GM13976 (cell line): Measurements from ENCODE around the gene RCAN1.
"Not testable (repeated sequence)": the region's sequence is repeated elsewhere in the genome, so short reads cannot be mapped to it uniquely, and the experiment has no call there.

Source experiments
- DNase-seq: peaks from one replicate; pipeline ENCODE4 v3.0.0; 2012; ENCODE audit warnings: low spot score
- CTCF ChIP-seq: IDR thresholded peaks from 2 replicates; pipeline ENCODE4 v1.5.1; 2012; ENCODE audit warnings: borderline replicate concordance, mild to moderate bottlenecking; ENCODE audit not compliant: insufficient read depth; ENCODE audit errors: extremely low read depth, missing control alignments, control extremely low read depth
- in situ Hi-C: fragments of 300-500 bp; cut with MboI; formaldehyde crosslinking; loops from one replicate; pipeline ENCODE4 v1.12.0; 2022; ENCODE audit warnings: low sequenced_read_pairs, mixed read lengths, inconsistent platforms; ENCODE audit not compliant: unreplicated experiment

Gene RCAN1

GRCh38 chr21:34558166-34558565 lies 56.7 kb downstream of the RCAN1 start:
- TF ChIP-seq CTCF, result no peak
- in situ Hi-C loops, result no loop called here
- DNase-seq, result no peak

GRCh38 chr21:34557261-34557660 lies 57.7 kb downstream of the RCAN1 start:
- in situ Hi-C loops, result no loop called here
- no peak for DNase-seq
- TF ChIP-seq CTCF, result no peak

- in situ Hi-C loops, DNase-seq: not testable (repeated sequence)
Measured at GRCh38 chr21:34554670-34555069, 60.2 kb downstream of the RCAN1 start.

- DNase-seq, result no peak
- no peak for TF ChIP-seq CTCF
- in situ Hi-C loops, result no loop called here
Measured at GRCh38 chr21:34554227-34554626, 60.7 kb downstream of the RCAN1 start.

GRCh38 chr21:34553151-34553952 lies 61.6 kb downstream of the RCAN1 start:
- TF ChIP-seq CTCF, result no peak
- no peak for DNase-seq
- in situ Hi-C loops, result no loop called here

- no peak for TF ChIP-seq CTCF
- in situ Hi-C loops, result no loop called here
- DNase-seq, result no peak
Measured at GRCh38 chr21:34552360-34553098, 62.4 kb downstream of the RCAN1 start.

GRCh38 chr21:34550182-34550799 lies 64.6 kb downstream of the RCAN1 start:
- no peak for TF ChIP-seq CTCF
- DNase-seq, result no peak
- in situ Hi-C loops, result no loop called here
